GF-D8 (cell line): ENCODE measurements around the gene ZNF672.
A peak's percentile ranks its signal among the peaks of the same experiment; 100 is the strongest.
"Not testable (repeated sequence)": the region's sequence is repeated elsewhere in the genome, so short reads cannot be mapped to it uniquely, and the experiment has no call there.

Experiments
- DNase-seq: peaks from one replicate; lab custom pipeline; 2025; lab: John Stamatoyannopoulos, UW

Gene ZNF672

DNA sequence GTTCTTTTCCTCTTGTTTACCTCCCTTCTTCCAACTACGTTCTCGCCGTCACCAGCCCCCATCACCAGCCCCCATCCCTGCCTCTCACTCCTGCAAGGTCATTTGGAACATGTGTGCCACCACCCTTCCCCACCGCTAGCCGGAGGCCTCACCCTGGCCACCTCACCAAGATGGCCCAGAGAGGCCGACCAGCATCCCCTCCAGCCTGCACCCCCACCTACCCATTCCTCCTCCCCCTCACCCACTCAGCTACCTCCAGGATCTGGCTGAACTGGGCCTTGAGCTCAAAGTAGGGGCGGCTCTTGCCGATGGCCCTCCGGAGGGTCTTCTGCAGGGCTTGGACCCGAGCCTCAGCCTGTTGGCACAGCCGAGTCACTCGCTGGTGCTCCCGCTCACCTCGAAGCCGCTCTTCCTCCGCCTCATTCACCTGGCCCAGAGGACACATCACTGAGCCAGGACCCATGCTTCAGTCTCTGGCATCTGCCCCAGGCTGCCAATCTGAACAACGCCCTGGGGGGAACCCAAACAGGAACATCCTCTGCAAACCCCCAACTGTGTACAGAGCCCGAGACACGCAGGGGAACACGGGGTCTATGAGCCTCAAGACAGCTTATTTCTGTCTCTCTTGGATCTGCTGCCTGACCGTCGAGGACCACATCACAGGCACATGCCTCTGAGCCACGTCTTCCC, 25.1 kb upstream of the ZNF672 start:
- DNase-seq = no peak

- no peak for DNase-seq
Observed at GRCh38 chr1:248813546-248813945, 24.5 kb upstream of the ZNF672 start.

DNA sequence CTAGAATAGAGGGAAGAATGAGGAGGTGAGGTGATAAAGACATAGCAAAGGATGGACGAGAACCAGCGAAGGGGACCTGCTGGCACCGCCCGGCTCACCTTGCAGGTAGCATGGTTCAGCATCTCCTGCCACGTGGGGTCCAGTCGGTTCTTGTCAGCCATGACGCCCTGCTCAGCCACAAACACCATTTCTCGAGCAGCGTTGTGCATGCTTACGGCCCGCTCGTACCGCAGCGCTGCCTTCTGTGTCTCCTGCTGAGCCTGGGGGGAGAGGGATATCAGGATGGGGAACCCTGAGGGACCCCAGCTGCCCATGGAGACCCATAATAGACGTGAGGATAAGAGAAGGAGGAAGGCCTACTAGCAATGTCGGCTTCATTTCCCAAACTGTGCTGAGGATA, 23.7 kb upstream of the ZNF672 start:
- DNase-seq = no peak

DNA sequence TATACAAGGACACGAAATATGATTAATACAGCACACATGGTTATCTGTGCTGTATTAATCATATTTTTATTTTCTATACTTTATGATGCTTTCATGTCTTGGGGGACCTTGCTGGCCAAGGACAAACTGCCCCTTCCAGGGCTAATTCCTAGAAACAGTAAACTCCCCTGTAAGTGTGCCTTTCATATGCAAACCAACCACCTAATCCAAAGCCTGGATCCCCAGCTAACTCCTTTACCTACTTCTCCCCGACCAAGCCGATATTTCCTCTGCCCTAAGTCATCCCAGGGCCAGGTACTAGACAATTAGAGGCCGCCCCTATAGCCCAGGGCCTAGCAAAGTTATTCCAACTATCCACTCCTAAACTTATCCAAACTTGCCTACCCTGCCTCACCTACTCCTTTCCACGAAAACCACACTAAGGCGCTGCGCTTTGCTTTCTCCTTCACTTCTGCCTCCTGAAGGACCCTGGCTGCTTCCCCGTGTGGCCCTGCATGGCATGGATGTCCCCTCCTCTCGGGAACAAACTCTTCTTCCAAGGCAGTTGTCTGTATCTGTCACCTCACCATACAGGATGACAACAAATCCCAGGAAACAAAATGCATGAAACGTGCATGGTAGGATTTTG, 22.5 kb upstream of the ZNF672 start:
- no peak for DNase-seq

- no peak for DNase-seq
Observed at GRCh38 chr1:248816042-248816851, 21.8 kb upstream of the ZNF672 start.

DNA sequence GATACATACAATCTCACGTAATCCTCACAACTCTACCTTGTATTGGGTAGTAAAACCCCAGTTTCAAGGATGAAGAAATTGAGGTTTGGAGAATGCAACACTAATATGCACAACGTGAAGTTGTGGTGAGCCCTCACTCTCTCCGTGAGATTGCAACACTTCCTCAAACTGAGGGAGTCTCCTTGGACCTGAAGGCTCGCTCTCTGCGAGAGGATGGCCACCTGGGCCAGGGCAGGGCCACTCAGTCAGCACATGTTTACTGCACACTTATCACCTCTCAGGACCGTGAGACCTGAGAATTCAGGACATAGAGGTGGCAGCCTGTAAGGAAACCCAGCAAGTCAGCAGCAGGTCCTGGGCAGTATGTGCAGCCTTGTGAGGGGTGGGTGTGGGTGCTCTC, 21.0 kb upstream of the ZNF672 start:
- DNase-seq = peak; percentile 88

DNA sequence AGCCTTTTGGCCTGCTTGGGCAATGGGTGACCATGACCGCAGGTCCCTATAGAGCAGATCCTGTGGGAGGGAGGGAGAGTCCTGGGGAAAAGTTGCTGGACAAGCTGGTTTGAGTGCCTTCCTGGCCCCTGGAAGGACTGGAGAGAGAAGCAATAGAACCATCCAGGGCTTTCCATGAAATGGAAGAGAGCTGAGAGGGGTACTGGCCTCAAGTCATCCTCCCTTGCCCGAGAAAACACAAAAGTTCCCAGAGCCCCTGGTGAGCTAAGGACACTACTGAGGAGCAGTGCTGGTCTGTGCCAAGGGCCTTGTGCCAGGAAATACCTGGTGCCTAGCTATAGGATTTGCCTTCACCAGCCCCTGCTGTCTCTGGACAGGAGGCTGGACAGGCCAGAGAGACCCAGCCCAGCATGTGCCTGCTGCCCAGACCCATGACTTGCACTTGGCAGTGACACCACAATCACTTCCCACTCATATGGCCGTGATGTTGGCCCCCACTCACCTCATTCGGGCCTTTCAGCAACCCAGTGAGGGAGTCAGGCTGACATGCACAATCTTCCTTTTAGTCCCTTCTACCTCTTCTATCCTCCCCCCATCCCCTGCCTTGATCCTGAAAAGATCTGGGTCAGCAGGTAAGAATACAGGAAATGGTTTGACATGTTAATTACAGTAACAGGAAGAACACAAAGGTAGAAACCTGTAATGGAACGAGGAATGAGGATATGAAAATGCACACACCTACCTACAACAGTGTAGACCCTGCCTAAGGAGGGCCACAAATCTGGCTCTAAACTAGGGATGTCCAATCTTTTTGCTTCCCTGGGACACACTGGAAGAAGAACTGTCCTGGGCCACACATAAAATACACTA, 19.3 kb upstream of the ZNF672 start:
- no peak for DNase-seq

DNA sequence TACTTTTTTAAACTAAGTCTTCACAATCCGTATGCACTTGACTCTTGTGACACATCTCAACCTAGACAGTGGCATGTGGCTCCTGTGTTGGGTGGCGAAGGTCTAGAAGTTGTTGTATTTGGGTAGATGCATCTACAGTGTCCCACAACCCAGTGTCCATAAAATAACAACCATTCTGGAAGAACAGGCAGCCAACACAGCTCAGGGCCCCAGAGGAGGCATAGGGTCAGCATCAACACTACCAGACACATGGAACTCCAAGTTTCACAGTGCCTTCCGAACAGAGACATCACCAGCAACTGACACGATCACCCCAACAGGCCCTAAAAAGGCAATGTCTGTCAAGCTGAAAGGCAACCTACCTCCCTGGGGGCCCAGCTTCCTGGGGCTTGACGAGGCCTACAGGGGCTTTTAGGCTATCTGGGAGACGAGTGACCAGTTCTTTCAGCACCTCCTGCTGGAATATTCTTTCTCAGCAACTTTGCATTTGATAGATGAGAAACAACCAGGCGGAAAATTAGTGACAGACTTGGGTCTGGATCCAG, 17.9 kb upstream of the ZNF672 start:
- no peak for DNase-seq

GRCh38 chr1:248821101-248821500, 16.9 kb upstream of the ZNF672 start:
- DNase-seq = no peak

DNA sequence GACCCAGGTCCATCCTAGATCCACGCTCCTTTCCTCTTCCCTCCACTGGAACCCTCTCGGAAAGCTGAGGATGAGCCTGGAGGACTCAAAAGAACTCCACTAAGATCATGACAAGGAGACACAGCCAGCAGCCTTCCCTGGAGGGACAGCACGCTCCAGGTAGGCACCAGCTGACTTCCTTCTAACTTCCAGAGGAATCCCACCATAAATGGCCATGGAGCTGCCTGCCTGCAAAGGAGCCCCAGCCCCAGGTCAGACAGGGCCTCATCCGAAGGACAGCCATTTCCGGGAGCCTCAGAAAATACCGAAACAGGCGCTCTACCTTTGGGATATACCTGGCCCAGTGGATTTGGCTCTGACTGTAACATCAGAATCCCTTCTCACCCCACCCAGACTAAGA, 16.4 kb upstream of the ZNF672 start:
- DNase-seq = no peak

DNA sequence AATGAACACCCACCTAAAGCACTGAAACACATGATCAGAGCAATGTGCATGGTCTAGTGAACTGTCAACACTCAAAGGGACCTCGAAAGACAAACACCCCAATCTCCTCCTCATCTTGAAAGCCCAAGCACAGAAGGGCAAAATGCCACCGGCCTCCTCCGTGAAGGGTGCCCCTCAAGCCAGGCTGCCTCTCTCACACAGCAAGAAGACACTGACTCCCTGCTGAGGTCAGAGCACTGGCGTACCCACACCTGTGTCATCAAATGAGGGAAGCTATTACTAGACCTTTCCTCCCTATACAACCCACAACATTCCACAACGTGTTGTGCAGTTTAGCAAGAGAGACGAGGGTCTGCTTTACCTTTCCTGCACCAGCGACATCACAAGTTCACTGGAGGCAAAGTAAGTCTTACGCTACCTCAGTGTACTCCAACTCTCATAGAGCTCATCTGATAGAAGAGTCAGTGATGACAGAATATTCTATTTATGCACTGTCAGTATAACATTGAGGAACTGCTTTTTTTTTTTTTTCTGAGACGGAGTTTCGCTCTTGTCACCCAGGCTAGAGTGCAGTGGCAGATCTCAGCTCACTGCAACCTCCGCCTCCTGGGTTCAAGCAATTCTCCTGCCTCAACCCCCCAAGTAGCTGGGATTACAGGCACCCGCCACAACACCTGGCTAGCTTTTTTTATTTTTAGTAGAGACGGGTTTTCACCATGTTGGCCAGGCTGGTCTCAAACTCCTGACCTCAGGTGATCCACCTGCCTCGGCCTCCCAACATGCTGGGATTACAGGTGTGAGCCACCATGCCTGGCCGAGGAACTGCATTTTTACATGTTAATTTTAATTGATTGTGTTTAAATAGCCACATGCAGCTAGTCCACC, 15.6 kb upstream of the ZNF672 start:
- DNase-seq = no peak

GRCh38 chr1:248823517-248824001, 14.5 kb upstream of the ZNF672 start:
- DNase-seq = no peak

DNA sequence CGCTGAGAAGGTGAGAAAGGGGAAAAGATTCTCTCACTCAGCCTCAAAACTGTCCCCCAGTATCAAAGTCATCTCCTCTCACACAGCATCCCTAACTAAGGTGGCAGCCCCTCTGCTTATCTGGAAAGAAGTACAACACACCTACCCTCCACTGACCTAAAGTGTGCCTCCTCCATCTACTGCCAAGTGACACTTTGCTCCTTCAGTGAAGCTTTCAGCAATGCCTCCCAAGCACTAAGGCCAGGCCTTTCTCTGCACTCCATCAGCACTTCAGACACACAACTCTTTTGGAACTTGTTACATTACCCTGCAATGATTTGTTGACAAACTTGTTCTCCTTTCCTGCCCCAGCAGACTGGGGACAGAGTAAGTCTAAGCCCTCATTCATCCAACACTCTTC, 13.7 kb upstream of the ZNF672 start:
- DNase-seq = no peak

DNA sequence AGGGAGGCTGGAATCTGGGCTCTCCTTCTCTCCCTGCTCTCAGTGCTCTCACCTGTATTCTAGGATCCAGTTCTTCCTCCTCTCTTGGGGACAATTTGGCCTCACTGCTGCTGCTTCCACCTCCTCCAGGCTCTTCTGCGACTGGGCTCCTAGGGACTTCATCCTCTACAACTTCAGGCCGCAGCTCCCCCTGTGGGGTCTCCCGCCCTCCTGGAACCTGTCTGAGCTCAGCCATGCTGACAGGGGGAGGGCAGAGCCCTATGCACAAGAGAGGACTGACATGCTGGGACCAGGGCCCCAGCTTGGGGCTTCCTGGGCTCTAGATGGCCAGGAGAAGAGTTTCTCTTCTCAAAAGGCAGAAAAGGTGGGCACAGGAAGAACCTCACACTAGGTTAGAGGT, 13.3 kb upstream of the ZNF672 start:
- no peak for DNase-seq

GRCh38 chr1:248825136-248825535, 12.9 kb upstream of the ZNF672 start:
- no peak for DNase-seq

GRCh38 chr1:248825573-248825908, 12.5 kb upstream of the ZNF672 start:
- no peak for DNase-seq

- peak; percentile 86 for DNase-seq
Observed at GRCh38 chr1:248825909-248826760, 11.9 kb upstream of the ZNF672 start, which contains the start of gene SH3BP5L. SH3BP5L (minus strand) TSS chr1:248825915; CDS start chr1:248824935, 980 bp downstream.

DNA sequence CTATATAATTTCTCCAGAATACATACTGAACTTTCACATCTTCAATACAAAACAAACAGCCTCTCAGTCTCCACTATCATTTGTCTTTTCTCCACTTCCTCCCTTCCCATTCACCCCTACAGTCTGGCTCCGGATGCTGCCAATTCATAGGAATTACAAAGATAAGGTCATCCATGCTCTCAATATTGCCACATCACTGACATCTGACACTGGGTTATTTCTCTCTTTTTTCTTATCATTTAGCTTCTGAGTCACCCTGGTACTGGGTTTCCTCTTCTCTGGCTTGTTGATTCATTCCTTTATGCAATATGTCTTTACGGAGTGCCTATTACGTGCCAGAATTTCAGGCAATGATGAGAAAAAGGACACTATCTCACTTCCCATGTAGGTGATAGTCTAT, 9.2 kb upstream of the ZNF672 start:
- peak; percentile 89 for DNase-seq

- DNase-seq = not testable (repeated sequence)
Observed at GRCh38 chr1:248830718-248831017, 7.4 kb upstream of the ZNF672 start.

DNA sequence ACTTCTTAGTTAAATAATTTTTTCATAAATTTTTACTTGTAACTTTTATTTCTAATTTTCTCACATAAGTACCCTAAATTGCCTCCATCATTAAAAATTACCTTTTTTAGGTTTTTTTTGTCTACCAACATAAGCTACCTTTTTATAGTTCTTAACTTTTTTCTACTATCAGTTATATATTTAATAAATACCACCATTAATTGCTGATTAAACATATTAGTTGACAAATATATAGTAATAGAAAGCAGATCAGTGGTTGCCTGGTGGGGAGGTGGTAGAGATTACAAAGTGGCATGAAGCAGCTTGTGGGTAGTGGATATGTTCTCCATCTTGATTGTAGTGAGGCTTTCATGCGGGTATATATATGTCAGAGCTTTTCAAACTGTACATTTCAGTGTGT, 6.2 kb upstream of the ZNF672 start:
- DNase-seq = no peak
